Mesendoderm (in vitro differentiated cells): Measurements from ENCODE around the gene MTHFD2. TPM values are rescaled to one million over a fixed set of nuclear protein-coding genes. Genes with fewer than 3 reads are reported as not detected.

Source experiments
- DNase-seq: peaks from one replicate; pipeline ENCODE4 v3.0.0; 2013
- H2AK5ac ChIP-seq: 2 replicates; pipeline ENCODE4 v1.6.1; 2013; ENCODE audit warnings: low read length, inconsistent platforms
- H2BK120ac ChIP-seq: 2 replicates; pipeline ENCODE4 v1.6.1; 2013; ENCODE audit warnings: low read depth, mild to moderate bottlenecking, low read length, moderate library complexity, mixed read lengths
- H2BK15ac ChIP-seq: replicated peaks from 2 replicates; pipeline ENCODE4 v1.6.1; 2013; ENCODE audit warnings: low read depth, mild to moderate bottlenecking, moderate library complexity
- H2BK5ac ChIP-seq: 2 replicates; pipeline ENCODE4 v1.6.1; 2013; ENCODE audit warnings: low read length, inconsistent platforms
- H3K18ac ChIP-seq: 2 replicates; pipeline ENCODE4 v1.6.1; 2013; ENCODE audit warnings: mild to moderate bottlenecking, low read length, mixed read lengths
- H3K23ac ChIP-seq: one replicate; pipeline ENCODE4 v1.6.1; 2013; ENCODE audit warnings: low read length
- H3K27ac ChIP-seq: 2 replicates; pipeline ENCODE4 v1.5.1; 2013; ENCODE audit warnings: low read depth, mild to moderate bottlenecking, inconsistent platforms, low read length, moderate library complexity
- H3K27me3 ChIP-seq: 2 replicates; pipeline ENCODE4 v1.6.1; 2013; ENCODE audit warnings: low read length, control low read depth, mild to moderate bottlenecking, inconsistent platforms; ENCODE audit not compliant: insufficient read depth, poor library complexity
- H3K36me3 ChIP-seq: 2 replicates; pipeline ENCODE4 v1.6.1; 2013; ENCODE audit warnings: low read length, inconsistent platforms; ENCODE audit not compliant: control insufficient read depth, insufficient read depth
- H3K4ac ChIP-seq: one replicate; pipeline ENCODE4 v1.6.1; 2013; ENCODE audit warnings: low read depth, mild to moderate bottlenecking, low read length, moderate library complexity
- H3K4me1 ChIP-seq: 2 replicates; pipeline ENCODE4 v1.6.1; 2013; ENCODE audit warnings: low read depth, low read length, inconsistent platforms; ENCODE audit not compliant: control insufficient read depth
- H3K4me2 ChIP-seq: 2 replicates; pipeline ENCODE4 v1.6.1; 2013; ENCODE audit warnings: low read length
- H3K4me3 ChIP-seq: 2 replicates; pipeline ENCODE4 v1.5.1; 2013; ENCODE audit warnings: mild to moderate bottlenecking, low read length
- H3K56ac ChIP-seq: one replicate; pipeline ENCODE4 v1.6.1; 2013; ENCODE audit warnings: low read length
- H3K79me1 ChIP-seq: 2 replicates; pipeline ENCODE4 v1.6.1; 2013; ENCODE audit warnings: low read length, inconsistent platforms
- H3K79me2 ChIP-seq: 2 replicates; pipeline ENCODE4 v1.6.1; 2013; ENCODE audit warnings: mild to moderate bottlenecking, low read length; ENCODE audit not compliant: control insufficient read depth, insufficient read depth
- H3K9ac ChIP-seq: 2 replicates; pipeline ENCODE4 v1.6.1; 2013; ENCODE audit warnings: low read length, inconsistent platforms
- H4K5ac ChIP-seq: one replicate; pipeline ENCODE4 v1.6.1; 2013; ENCODE audit warnings: low read length
- H4K8ac ChIP-seq: one replicate; pipeline ENCODE4 v1.6.1; 2013; ENCODE audit warnings: low read depth, mild to moderate bottlenecking, control low read depth, low read length, moderate library complexity
- WGBS: extraction: QIAGEN DNeasy Blood & Tissue Kit; methylation state at CpG from one replicate; pipeline ENCODE4 v1.1.7; 2013; ENCODE audit warnings: low lambda C conversion rate, missing lambda C conversion rate; ENCODE audit not compliant: insufficient coverage; ENCODE audit errors: extremely low coverage; 5-methylcytosine and 5-hydroxymethylcytosine counted together
- polyA plus RNA-seq, 2 experiments: library from polyadenylated mRNA; stranded (reverse); fragments of 200-250 nt; gene quantifications; one replicate each; pipeline ENCODE4 v1.2.3, GENCODE V29; 2013

MTHFD2 gene
- 188 TPM for polyA plus RNA-seq (2013, experiment 1 of 2)
- 198 TPM for polyA plus RNA-seq (2013, experiment 2 of 2)

DNA sequence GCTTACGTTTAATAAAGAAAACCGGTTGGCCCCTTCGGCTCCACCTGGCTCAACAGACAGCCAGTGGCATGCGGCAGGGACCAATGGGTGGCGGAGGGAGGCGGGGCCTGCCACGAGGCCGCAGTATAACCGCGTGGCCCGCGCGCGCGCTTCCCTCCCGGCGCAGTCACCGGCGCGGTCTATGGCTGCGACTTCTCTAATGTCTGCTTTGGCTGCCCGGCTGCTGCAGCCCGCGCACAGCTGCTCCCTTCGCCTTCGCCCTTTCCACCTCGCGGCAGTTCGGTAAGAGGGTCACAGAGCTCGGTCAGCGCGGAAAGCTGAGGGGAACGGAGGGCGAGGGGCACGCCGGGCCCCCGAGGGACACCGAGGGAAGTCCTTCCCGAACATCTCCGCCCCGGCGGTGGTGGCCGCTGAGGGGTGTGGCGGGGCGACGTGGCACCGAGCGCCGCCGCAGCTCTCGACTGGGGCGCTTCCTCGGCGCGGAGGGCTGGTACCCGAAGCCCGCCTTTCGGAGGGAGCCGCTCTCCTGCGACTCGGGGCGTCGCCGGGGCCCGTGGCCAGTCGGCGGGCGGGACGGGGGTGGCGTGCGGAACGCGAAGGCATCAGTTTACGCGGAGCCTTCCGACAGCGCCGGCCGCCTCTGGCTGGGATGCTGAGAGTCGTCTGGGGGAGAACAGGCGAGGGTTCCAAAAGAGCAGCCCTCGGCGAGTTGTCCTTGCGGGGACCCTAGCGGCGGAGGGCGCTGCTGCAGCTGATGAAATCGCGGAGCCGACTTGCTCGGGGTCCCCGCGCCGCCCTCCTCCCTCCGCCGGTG lies at the start of gene MTHFD2:
TSS of gene MTHFD2 (plus strand) at position 155 of the 814 bp plus-strand sequence. CDS start at position 182, 27 bp downstream.
- H4K5ac ChIP-seq = no peak within 1 kb of the TSS
- WGBS = no CpG with 5 or more reads among the region's 96 CpGs

DNA sequence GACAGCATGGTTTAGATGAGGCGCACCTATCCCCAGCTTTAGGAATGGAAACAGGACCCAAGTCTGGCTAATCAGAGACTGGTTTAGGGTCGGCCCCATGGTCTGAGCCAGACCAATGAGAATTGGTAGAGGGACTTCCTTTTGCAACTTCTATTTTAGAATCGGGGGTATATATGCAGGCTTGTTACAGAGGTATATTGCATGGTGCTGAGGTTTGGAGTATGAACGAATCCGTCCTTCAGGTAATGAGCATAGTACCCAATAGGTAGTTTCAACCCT lies 49.2 kb upstream of the MTHFD2 start:
- no CpG with 5 or more reads among the region's 5 CpGs for WGBS
- Histone ChIP-seq H3K4me2 (no peak overlapping the region), H3K9ac (peak overlapping the region; percentile 20)

More for the DNA sequence above, at the start of gene MTHFD2:
- H2BK120ac ChIP-seq = peak within 1 kb of the TSS; percentile 33
- H3K27ac ChIP-seq = peak within 1 kb of the TSS; percentile 92
- peak within 1 kb of the TSS; percentile 93 for H3K18ac ChIP-seq
- no peaks in the 10 kb centered on the region for H3K36me3 ChIP-seq
- H3K4me1 ChIP-seq = peaks cover 2% of the 10 kb centered on the region
- H3K4ac ChIP-seq = peak within 1 kb of the TSS; percentile 93
- H2AK5ac ChIP-seq = no peak within 1 kb of the TSS
- no peaks in the 10 kb centered on the region for H3K79me1 ChIP-seq
- peaks cover 46% of the 10 kb centered on the region for H3K79me2 ChIP-seq
- peak within 1 kb of the TSS; percentile 79 for H3K4me3 ChIP-seq
- H2BK15ac ChIP-seq = no peak within 1 kb of the TSS
- H3K4me2 ChIP-seq = peak within 1 kb of the TSS; percentile 64
- no peak within 1 kb of the TSS for H4K8ac ChIP-seq
- peak within 1 kb of the TSS; percentile 97 for H2BK5ac ChIP-seq
- H3K56ac ChIP-seq = peak within 1 kb of the TSS; percentile 100
- no peaks in the 10 kb centered on the region for H3K27me3 ChIP-seq
- H3K9ac ChIP-seq = peak within 1 kb of the TSS; percentile 100
- peak within 1 kb of the TSS; percentile 91 for H3K23ac ChIP-seq
- DNase-seq = peak; percentile 100

DNA sequence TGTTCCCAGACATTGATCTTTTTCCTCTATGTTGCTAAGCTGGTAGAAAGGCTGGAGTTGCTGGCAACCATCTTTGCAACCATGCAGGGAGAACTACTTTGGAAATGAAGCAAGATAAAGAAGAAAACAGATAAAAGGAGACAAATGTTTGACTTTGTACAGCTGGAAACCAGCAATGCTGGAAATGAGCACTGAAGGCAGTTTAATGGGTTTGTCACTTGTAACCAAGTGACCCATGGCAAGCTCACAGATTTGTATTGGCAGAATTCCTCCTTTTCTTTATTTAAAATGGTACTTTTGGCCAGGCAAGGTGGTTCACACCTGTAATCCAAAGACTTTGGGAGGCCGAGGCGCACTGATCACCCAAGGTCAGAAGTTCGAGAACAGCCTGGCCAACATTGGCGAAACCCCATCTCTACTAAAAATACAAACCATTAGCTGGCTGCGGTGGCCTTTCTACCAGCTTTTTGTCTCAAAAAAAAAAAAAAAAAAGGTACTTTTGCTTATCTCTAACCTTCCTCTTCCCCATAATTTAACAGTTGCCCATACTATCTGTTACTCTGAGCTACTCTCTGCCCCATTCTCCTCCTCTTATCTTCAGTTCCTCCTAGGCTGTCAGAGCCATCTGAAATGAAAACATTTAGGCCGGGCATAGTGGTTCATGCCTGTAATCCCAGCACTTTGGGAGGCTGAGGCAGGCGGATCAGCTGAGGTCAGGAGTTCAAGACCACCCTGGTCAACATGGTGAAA lies 48.7 kb upstream of the MTHFD2 start:
- no peak overlapping the region for H3K4ac ChIP-seq

More for the DNA sequence above, 49.2 kb upstream of the MTHFD2 start:
- Histone ChIP-seq H3K23ac (no peak overlapping the region), H2AK5ac (no peak overlapping the region), H3K27ac (no peak overlapping the region), H3K4me1 (peaks cover 5% of the 10 kb centered on the region), H2BK120ac (no peak overlapping the region), H3K79me2 (peaks cover 5% of the 10 kb centered on the region), H3K79me1 (peaks cover 9% of the 10 kb centered on the region), H2BK5ac (no peak overlapping the region), H3K18ac (no peak overlapping the region), H3K36me3 (no peaks in the 10 kb centered on the region), H3K27me3 (no peaks in the 10 kb centered on the region), H3K56ac (peak overlapping the region; percentile 9), H4K5ac (no peak overlapping the region), H4K8ac (no peak overlapping the region), H2BK15ac (no peak overlapping the region), H3K4ac (no peak overlapping the region), H3K4me3 (no peak overlapping the region)
- DNase-seq = peak; percentile 14

DNA sequence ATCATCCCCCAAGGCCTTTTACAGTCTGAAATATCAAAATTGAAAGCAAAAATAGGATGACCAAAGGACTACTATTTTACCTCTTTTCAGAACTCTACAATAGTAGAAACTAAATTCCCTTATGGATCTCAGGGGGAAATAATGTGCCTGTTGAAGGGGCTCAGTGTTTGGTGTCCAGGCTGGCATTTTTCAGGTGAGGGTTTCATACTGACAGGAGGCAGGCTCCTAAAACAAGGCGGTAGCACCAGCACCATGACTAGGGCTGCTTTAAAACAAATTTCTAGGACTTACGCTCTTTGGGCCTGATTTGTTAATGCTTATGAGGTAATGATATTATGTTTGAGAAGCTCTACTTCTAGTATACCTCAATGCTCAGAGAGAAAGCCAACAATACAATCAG lies 45.5 kb upstream of the MTHFD2 start:
- H3K4me2 ChIP-seq = no peak overlapping the region
- no peak overlapping the region for H3K4me3 ChIP-seq
- no peak overlapping the region for H2BK15ac ChIP-seq
- peaks cover 5% of the 10 kb centered on the region for H3K4me1 ChIP-seq
- H2BK120ac ChIP-seq = no peak overlapping the region
- no peak overlapping the region for H2AK5ac ChIP-seq
- H3K23ac ChIP-seq = no peak overlapping the region
- DNase-seq = no peak
- no peak overlapping the region for H3K9ac ChIP-seq
- H3K79me1 ChIP-seq = peaks cover 3% of the 10 kb centered on the region
- no peak overlapping the region for H2BK5ac ChIP-seq
- peaks cover 2% of the 10 kb centered on the region for H3K36me3 ChIP-seq
- no peak overlapping the region for H4K8ac ChIP-seq
- H3K56ac ChIP-seq = no peak overlapping the region
- no peak overlapping the region for H3K4ac ChIP-seq
- no CpG with 5 or more reads among the region's 2 CpGs for WGBS
- H3K27me3 ChIP-seq = no peaks in the 10 kb centered on the region
- no peak overlapping the region for H3K18ac ChIP-seq
- no peaks in the 10 kb centered on the region for H3K79me2 ChIP-seq
- no peak overlapping the region for H4K5ac ChIP-seq
- no peak overlapping the region for H3K27ac ChIP-seq

More for the DNA sequence above, 48.7 kb upstream of the MTHFD2 start:
- no peak overlapping the region for H3K18ac ChIP-seq
- no peak overlapping the region for H2AK5ac ChIP-seq
- H3K79me1 ChIP-seq = peaks cover 9% of the 10 kb centered on the region
- no peak for DNase-seq
- peaks cover 5% of the 10 kb centered on the region for H3K4me1 ChIP-seq
- no peak overlapping the region for H2BK15ac ChIP-seq
- no peaks in the 10 kb centered on the region for H3K27me3 ChIP-seq
- H4K8ac ChIP-seq = no peak overlapping the region
- H3K56ac ChIP-seq = no peak overlapping the region
- no CpG with 5 or more reads among the region's 7 CpGs for WGBS
- no peak overlapping the region for H2BK5ac ChIP-seq
- no peak overlapping the region for H3K4me3 ChIP-seq
- H3K23ac ChIP-seq = no peak overlapping the region
- H3K4me2 ChIP-seq = no peak overlapping the region
- H3K79me2 ChIP-seq = peaks cover 5% of the 10 kb centered on the region
- no peak overlapping the region for H3K27ac ChIP-seq
- no peaks in the 10 kb centered on the region for H3K36me3 ChIP-seq
- H2BK120ac ChIP-seq = no peak overlapping the region
- H3K9ac ChIP-seq = peak overlapping the region; percentile 20
- H4K5ac ChIP-seq = no peak overlapping the region

DNA sequence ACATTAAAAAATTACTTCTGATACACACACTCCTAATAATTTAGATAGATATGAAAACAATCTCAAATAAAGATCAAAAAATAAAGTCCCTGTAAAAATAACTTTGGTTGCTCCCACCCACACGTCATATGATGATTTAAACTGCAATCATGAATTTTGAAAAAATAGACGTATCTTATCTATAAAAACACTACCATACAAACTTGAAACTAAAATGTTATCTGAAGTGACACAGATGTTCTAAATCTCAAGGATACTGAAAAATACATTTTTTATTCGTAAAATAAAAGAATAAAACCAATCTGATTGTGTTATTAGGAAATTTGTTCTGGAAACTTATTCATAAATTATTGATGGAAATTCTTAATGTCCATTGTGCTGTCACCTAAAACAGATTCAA lies 42.6 kb upstream of the MTHFD2 start:
- no peak overlapping the region for H3K4me2 ChIP-seq
- no peak overlapping the region for H2AK5ac ChIP-seq
- H3K18ac ChIP-seq = no peak overlapping the region
- no peak overlapping the region for H3K4me3 ChIP-seq
- no peak overlapping the region for H4K5ac ChIP-seq
- H3K9ac ChIP-seq = no peak overlapping the region
- DNase-seq = no peak
- H2BK120ac ChIP-seq = no peak overlapping the region
- H4K8ac ChIP-seq = no peak overlapping the region
- no peak overlapping the region for H2BK15ac ChIP-seq
- H3K27me3 ChIP-seq = no peaks in the 10 kb centered on the region
- no peak overlapping the region for H3K56ac ChIP-seq
- no peaks in the 10 kb centered on the region for H3K4me1 ChIP-seq
- H2BK5ac ChIP-seq = no peak overlapping the region
- no peaks in the 10 kb centered on the region for H3K79me2 ChIP-seq
- H3K27ac ChIP-seq = no peak overlapping the region
- 100% methylated on average over 2 of the region's 3 CpGs for WGBS
- H3K23ac ChIP-seq = no peak overlapping the region
- H3K36me3 ChIP-seq = peaks cover 2% of the 10 kb centered on the region
- H3K4ac ChIP-seq = no peak overlapping the region
- no peaks in the 10 kb centered on the region for H3K79me1 ChIP-seq
